IPS DF 19.7 (cell line): ENCODE measurements around the gene ARSJ.
A peak's percentile ranks its signal among the peaks of the same experiment; 100 is the strongest.

Source experiments
- DNase-seq: peaks from one replicate; pipeline ENCODE4 v3.0.0-alpha.2; 2013; ENCODE audit warnings: low read depth, low spot score

ARSJ gene

GRCh38 chr4:113899271-113900070, 80.0 kb downstream of the ARSJ start:
- DNase-seq, result no peak

DNA sequence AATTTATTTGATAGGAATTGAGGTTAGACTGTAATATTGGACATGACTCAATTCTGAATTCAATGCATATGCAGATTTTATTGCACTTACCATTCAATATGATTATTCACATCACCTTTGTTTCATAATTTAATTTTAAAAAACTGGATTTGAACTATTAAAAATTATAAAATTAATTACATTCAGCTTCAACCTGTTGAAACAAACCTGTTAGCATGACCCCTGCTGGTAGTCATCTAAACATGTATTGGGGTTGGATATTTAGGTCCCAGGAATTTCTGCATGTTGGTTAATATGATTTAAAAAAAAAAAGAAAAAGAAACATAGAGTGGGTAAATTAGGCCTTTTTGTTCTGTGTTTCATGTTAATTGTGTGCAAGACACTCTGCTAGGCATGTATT, 85.9 kb downstream of the ARSJ start:
- no peak for DNase-seq

GRCh38 chr4:113888006-113888405, 91.4 kb downstream of the ARSJ start:
- no peak for DNase-seq

GRCh38 chr4:113885291-113885690, 94.2 kb downstream of the ARSJ start:
- no peak for DNase-seq

DNA sequence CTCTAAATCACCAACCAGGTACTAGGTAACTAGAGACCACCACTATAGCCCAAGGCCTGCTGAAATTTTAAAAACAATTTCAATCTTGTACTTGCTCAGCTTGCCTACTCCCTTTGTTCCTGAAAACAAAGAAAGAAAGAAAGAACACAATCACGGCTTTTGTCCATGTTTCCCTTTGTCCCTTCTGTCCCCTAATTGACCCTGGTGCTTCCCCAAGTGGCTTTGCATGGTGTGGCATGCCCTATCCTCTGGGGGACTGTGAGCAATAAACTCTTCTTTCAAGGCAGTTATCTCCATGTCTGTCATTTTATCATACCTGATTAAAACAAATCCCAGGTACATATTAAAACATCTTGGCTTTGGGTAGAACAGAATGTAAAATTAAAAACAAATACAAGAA, 94.8 kb downstream of the ARSJ start:
- DNase-seq, result peak; percentile 9

- DNase-seq, result no peak
Measured at GRCh38 chr4:113882668-113883067, 96.8 kb downstream of the ARSJ start.

DNA sequence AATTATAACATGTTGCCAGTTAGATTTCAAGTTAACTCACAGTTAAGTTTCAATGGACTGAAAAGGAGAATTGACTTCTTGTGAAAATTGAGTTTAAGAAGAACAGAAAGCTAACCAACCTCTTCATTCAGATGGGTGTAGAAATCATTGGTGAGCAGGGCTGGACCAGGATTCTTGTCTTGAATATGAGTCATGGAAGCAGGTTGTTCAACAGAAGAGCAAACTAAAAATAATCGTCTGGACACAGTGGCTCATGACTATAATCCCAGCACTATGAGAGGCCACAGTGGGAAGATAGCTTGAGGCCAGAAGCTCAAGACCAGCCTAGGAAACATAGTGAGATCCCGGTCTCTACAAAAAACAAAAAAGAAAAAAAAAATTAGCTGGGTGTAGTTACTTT, 98.2 kb downstream of the ARSJ start:
- DNase-seq, result no peak

- no peak for DNase-seq
Measured at GRCh38 chr4:113880240-113881028, 99.0 kb downstream of the ARSJ start.

- peak; percentile 73 for DNase-seq
Measured at GRCh38 chr4:113878668-113879067, 100.8 kb downstream of the ARSJ start.

DNA sequence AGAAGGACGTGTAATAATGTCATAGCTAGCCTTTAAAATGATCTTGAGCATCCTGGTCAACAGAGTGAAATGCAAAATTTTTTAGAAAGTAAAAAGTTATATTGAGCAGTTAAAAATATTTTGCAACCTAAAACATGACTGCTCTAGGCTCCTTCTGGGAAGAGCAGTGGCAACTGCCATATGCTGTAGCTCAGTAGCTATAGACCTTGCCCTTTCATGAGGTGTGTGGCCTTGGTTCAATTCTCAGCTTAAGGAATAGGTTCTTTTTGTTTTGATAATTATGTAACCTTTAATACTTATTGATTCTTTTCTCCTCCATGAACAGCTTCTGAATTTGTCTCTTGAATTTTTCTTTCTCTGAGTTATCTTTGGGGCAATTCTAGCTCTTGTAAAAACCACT, 105.0 kb downstream of the ARSJ start:
- no peak for DNase-seq

DNA sequence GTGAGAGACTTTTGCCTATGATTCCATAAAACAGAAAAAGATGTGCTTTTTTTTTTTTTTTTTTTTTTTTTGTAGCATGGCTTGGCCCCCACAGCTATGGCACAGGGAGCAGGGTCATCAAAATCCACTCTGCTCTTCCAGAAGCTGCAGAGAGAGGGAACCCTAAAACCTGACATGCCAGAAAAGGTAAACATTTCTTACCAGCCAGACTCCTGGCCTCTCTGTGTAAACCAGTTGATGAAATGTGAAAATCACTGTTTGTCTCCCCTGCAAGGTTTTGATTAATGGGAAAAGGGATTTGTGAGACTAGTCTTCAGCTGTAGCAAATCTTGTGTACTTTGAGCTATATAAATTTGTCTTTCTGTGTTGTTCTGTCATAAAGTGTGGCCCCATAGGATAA, 105.9 kb downstream of the ARSJ start:
- no peak for DNase-seq

DNA sequence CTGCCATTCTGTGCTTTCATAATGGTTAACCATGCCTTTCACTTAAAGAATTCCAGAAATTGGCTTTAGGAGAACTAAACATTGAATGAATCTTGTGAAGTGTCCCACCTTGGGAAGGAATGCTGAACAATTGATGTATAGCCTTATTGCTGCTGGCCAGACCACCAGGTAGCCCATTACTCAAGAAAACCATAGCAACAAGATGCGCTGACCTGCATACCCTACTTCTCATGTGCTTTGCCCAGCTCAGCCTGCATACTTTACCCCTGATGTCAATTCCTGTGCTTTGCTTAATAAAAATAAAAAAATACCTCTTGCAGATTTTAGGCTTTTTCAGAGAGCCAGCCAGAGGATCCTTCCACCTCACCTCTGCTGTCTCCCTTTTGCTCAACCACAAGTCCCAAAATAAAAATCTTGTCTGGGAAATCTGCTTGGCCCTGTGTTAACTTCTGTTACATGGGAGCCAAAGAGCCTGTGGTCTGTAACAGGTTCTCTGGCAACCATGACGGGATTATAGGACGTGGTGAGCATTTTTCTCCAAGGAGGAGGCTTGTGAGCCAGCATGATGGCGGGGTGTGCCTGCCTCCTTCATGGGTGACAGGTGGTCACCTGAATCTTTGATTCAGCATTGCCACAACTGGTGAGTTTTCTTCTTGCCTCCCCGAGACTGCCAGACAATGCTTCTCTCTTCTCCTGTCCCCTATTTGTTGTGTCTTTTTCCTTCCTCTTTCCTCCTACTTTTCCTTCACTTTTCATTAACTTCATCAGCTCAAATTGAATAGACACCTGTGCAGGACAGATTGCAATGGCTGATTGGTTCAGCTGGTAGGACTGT, 106.8 kb downstream of the ARSJ start:
- DNase-seq, result no peak

DNA sequence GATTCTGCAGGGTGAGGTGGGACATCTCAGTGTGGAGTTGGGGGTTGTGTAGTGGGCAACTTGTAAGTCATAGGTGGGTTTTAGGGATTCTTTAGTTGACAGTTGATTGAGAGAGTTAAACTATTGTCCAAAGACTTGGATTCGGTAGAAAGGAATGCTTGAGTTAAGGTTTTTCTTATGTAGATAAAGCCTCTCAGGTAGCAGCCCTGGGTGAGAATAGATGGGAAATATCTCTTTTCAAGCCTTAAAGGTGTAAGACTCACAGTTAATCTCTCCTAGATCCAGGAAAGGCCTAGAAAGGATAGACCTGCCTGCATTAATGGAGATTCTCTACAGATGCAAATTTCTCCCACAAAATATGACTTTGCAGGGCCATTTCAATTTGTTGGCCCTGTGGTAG, 108.4 kb downstream of the ARSJ start:
- peak; percentile 20 for DNase-seq

GRCh38 chr4:113869743-113870375, 109.6 kb downstream of the ARSJ start:
- no peak for DNase-seq

GRCh38 chr4:113866611-113867010, 112.8 kb downstream of the ARSJ start:
- no peak for DNase-seq

- DNase-seq, result no peak
Measured at GRCh38 chr4:113858924-113859323, 120.5 kb downstream of the ARSJ start.

DNA sequence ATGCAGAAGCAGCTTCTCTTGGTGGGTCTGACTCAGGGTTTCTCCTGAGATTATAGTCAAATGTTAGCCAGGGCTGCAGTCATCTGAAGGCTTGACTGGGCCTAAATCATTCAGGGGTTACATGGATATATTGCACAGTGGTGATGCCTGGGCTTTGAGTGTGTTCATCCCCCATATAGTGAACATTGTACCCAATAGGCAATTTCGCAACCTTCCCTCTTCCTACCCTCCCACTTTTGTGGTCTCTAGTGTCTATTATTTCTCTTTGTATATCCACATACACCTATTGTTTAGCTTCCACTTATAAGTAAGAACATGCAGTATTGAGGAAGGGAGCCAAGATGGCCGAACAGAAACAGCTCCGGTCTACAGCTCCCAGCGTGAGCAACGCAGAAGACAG, 127.6 kb downstream of the ARSJ start:
- no peak for DNase-seq
